ENCODE data around the gene PTPDC1.

PTPDC1 gene

DNA sequence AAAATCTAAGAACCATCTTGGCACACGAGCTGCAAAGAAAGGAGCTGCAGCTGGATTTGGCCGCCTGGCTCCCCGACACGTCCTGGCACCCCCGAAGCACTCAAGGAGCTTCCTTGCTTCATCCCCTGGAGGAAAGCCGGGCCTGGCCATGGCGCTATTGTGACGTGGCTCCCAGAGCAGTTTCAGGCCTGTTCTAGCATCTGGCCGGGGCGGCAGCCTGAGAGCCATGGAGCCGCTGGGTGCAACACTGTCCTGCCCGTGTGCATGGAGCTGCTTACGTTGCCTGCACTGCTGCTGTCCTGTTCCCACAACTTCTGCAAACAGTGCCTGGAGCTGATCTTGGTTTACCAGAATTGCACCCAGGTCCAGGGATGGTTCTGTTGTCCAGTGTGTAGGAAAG is 63.5 kb downstream of the PTPDC1 start:
- no peak for DNase-seq

DNA sequence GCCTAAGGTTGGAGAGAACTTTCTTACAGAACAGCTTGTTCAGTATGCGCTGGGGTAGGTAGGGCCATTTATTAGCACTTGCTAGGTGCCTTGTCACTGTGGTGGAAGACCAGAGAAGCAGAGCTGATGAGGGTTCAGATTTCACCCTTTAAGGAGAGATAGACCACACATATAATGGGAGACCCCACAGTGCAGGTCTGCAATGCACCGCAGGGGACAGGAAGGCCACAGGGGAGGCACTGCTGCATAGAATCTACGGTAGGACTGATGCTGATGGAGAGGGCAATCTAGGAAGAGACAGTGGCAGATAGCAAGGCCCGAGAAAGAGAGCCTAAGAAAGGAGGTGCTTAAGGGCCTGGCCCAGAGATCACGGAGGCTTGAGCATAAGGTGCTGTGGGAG is 64.2 kb downstream of the PTPDC1 start:
- DNase-seq = no peak

DNA sequence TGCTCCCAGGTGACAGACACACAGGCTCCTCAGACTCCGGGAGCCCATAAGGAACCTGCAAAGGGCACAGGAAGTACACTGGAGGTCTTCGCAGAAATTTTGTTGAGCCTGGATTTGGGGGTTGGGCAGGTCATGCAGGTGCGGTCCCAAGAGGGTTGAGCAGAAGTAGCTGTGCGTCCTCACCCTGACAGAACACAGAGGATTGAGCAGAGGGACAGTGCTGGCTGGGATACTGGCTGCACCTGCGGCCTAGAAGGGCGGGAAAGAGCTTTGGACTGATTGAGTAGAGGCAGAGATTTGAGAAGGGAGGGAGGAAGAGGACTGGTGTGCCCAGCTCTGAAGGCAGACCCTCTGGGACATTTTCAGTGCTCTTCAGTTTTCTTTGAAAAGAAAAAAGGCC is 65.4 kb downstream of the PTPDC1 start:
- DNase-seq = no peak

DNA sequence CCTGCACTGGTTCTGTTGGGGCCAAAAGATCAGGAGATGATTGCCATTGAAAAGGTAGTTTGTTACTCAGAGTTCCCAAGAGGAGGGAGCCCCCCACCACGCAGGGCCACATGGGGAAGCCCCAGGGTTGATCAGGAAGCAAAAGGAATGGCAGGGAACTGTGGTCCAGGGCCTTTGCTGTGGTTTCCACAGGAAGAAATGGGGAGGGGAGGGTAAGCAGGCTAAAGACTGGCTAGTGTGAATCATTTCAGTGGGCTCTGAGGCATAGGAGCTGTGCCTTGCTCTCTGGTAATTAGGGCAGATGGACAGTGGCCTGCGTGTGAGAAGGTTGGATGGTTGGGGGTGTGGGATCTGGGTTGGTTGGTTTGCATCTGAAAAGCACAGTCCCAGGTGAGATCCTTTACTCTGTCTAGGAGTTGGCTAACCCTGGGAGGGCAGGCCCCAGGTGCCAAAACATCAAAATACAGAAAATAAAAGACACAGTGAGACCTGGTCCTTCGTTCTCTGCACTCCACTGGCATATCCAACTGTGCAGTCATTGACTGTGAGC is 66.1 kb downstream of the PTPDC1 start:
- DNase-seq = no peak

DNA sequence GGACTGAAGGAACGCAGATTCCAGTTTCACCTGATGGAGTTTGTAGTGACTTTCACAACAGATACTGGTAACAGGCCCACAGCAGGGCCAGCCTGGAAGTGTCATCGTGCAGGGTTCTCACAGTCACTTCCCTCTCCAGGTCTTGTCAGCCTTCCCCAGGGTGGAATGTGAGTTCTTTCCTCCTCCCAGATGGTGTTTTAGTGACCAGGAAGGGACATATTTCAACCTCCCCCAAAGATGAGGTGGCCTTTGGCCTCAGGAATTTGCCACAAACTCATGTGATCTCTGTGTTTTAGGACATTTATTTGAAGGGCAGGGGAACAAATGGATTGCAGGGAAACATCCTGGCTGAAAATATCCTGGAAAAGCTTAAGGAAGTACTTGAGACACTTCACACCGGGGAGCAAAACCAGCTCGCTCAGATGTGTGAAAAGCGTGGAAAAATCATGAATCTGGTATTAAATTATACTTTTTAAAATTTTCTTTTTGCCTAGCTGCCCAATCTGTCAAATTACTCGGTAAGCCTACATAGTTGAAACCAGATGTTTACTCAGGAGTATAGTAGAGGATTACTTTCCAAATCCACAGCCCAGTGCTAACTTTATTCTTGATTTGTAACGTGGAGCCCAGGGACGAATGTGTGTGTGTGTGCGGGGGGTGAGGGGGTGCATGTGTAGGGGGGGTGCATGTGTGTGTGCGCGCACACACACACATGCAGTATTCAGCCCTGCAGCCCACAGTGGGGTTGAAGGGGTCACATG is 66.8 kb downstream of the PTPDC1 start:
- no peak for DNase-seq

DNA sequence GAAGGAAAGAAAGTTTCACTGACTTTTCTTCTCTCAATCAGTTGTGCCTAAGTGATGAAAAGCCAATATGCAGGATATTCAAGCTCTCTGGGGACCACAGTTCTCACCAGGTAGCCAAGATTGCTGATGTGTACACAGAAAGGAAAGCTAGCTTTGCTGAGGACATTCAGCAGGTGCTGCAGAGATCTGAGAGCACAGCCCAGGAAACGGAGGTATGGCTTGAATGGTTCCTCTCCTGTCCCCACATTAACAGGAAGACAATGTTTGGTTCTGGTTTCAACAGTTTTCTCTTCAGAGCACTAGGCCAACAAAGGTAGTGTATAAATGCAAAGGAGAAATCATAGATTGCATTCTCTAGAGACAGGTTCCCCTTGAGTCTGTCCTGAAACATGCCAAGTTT is 69.6 kb downstream of the PTPDC1 start:
- no peak for DNase-seq

DNA sequence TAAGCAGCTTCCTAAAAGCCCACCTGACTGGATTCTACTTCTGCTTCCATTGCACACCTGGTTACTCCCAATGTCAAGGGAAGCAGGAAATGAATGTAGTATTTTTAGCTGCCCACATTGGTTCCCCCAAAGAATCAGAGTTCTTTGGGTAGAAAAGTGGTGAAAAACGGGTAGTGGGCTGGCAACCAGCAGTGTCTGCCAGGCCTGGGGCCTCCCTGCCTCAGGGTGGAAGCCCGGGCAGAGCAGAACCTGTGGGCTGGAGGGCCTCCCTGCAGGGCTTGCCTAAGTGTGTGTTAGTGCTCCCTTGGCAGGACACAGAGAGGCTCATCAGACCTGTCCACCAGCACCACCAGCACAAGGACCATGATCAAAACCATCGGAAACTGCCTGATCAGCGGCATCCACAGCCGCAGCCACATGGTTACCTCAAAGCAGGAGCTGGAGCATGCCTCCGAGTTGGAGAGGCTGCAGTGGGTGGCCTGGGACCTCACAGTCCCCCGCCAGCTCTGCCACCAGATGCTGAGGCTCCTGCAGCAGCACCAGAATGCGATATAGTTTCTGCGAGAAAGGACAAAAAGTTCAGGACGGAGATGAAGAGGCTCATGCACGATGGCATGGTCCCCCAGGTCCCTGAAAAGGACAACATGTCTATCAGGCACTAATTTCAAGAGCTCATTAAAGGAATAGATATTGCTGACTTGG is 72.2 kb downstream of the PTPDC1 start:
- DNase-seq = no peak

DNA sequence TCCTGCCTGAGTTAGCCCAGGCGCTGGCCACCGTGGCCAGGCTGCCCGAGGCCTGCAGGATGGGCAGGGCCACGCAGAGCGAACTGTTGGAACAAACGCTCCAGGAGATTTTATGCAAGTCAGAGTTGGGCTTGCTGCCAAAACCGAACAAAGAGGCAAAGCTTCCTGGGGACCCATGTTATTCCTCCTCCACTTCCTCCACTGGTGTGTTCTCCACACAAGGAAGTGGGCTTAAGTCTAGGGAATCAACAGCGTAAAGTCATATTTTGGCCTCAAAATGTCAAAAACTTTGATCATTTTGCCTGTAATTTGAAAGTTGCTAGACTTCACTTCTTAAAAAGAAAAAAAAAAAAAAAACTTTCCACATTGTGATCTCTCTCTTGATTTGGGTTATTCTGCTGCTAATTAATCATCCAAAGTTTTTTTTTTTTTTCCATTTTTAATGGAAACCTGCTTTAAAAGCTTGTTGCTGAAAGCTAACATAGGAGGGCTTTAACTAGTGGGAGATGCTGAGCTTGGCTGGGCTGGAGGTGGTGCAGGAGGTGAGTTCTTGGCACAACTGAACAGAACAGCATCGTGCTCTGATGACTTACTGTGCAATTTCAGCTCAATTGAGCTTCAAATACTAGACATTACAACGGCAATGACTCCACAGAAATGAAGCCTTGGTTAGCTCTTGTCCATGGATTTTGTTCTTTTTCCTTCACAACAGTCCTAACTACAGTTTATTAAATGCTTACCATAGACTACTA is 73.0 kb downstream of the PTPDC1 start:
- no peak for DNase-seq
